HG02973 (cell line): ENCODE data around the gene TMEM245.

Experiments
- ATAC-seq: cut with Tn5 transposase; IDR thresholded peaks from one replicate; pipeline ENCODE4 v1.9.1; 2021; ENCODE audit warnings: moderate library complexity; ENCODE audit not compliant: unreplicated experiment

TMEM245 gene

DNA sequence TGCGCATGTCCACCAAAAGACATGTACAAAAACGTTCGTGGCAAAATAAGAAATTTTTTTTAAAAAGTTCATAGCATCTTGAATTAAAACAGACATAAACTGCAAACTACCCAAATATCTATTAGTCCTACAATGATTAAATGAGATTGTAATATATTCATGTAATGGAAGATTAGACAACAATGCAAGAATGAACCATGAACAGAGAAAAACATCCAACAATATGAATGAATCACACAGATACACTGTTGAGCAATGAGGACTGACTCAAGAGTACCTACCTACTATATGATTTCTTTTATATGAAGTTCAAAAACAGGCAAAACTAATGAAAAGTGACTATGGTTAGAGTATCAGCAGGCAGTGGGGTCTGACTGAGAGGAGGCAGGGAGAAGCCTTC lies 88.5 kb downstream of the TMEM245 start:
- no peak for ATAC-seq

DNA sequence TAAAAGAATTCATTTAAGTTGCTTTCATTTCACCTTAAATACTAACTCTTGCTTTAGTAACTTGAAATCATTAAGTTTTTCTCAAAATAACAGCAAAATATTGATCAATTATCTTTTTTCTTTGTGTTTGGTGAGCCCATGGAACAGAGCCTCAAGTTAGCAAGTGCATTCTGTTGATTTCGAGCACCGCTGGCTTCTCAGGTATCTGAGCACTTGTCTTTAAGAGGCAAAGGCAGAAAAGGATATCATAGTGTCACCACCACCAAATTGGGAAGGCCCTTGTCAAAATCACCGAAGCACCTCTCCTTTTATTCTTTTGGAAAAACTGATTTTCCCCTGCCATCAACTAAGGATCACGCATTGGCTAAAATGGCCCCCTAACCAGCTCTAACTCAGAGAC lies 89.3 kb downstream of the TMEM245 start:
- ATAC-seq: no peak

GRCh38 chr9:109028457-109028856 lies 91.3 kb downstream of the TMEM245 start:
- ATAC-seq: no peak

GRCh38 chr9:109027176-109027575 lies 92.6 kb downstream of the TMEM245 start:
- ATAC-seq: no peak

- ATAC-seq: no peak
Observed at GRCh38 chr9:109026306-109026705, 93.4 kb downstream of the TMEM245 start.

GRCh38 chr9:109022873-109023272 lies 96.9 kb downstream of the TMEM245 start:
- no peak for ATAC-seq

DNA sequence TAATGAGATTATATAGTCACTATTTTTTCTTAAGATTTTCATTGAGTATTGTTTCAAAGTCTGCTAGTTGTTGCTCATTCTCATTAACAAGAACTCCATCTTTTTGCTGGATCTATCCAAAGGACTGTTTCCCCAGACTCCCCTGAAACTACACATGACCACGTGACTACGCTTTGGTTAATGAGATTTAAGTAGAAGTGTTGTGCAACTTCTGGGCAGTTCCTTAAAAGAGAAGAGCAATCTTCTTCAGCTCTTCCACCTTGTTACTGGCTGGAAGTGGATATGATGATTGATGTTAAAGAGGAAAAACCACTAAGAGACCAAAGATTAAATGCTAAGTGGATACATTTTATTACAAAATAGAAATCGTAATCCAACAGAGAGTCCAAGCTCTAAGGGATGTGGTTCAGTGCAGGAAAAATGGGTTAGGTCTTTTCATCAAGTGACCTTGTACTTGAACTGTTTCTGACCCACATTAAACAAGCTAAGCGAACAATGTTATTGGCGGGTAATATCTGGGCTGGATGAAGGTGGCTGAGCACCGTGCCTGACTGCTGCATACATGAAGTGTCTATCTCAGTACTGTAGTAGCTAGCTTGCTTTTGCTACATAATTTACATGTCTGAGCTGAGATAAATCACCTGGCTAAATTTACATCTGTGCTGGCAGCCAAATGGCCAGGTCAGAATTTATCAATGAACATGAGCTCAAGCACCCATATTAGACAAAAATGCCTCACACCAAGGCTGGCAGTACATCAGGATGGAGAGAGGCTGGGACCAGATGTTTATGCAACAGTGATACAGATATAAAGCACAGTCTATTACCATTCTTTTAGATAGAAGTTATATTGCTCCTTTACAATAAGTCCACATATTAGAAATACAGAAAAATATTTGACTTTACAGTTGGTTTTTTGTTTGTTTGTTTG lies 98.9 kb downstream of the TMEM245 start:
- no peak for ATAC-seq

DNA sequence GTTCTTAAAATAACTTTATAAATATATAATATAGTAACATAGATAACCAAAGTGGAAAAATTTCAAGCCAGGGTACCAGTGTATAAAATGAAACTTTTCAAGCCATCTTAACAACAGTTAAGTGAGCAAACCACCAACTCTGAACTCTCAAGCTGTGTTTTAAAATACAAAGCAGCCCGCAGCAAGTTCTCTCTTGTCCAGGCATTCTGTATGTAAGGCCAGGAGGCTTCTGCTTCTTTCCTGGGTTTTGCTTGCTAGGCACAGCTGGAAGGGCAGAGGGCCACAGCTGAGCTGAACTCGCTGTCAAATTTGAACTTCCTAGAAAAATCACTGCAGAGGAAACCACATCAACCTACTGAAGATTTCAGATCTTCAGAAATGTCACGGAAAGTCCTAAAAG lies 99.6 kb downstream of the TMEM245 start:
- no peak for ATAC-seq

- no peak for ATAC-seq
Observed at GRCh38 chr9:109019420-109019819, 100.3 kb downstream of the TMEM245 start.

- peak; percentile 51 for ATAC-seq
Observed at GRCh38 chr9:109017493-109017892, 102.3 kb downstream of the TMEM245 start.

DNA sequence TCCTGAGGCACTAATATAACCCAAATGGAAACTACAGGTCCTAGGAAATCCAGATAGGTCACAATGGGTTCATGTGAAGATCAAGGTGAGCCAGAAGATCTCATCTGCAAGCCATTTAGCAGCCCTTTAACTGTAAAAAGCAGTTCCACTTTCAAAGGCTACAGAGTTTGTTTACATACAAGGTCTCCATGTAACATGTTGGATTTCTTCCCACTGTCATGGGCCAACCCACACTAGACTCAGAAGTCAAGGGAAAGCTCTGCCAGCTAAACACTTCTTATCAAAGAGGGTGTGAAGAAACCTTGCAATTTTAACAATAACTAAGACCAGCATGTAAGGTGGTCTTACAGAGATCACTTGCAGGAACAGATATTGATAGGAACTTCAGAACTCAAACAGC lies 102.7 kb downstream of the TMEM245 start:
- ATAC-seq: no peak

DNA sequence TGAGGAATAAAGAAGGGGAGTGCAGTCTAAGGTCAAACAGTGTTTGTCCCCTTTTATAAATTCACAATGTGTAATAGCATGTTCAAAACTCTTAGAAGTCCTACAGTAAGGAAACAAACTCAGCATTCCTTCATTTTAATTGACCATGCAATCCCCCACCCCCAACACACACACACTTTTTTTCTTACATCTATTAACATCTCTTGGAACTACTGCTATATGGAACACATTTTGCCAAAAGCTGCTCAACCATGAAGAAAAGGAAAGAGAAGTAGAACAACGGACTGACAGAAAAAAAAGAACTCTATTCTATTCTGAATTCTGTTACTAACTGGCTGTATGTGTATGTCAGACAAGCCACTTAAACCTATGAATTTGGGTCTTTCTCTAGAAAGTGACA lies 103.6 kb downstream of the TMEM245 start:
- ATAC-seq: no peak

DNA sequence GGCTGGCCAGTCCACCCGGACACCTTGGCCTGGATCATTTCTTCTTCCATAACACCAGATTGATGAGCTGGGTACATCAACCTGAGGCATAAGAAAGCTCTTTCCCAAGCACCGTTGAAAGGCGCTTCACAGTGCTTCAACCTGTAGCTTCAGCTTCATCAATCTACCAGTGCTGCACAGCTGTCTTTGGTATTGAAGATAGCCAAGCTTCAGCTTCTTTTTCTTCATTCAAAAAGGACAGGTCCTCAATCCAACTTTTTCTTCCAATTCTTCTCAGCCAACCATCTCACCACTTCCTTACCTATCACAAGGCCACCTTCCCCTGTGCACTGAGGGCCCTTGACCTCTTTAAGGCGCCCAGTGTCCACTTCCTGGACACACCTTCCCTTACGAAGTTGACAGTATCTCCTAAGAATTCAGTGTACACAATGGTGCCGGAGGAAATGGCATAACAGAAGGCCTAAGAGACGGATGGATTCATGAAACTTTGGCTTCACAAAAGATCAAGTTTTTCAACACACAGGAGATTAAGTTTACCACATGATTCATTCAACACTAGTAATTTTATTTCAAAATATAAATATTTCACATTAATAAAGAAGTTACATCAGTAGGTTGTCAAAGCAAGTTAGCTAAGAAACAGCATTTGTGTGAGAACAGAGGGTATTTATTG lies 105.0 kb downstream of the TMEM245 start:
- no peak for ATAC-seq

DNA sequence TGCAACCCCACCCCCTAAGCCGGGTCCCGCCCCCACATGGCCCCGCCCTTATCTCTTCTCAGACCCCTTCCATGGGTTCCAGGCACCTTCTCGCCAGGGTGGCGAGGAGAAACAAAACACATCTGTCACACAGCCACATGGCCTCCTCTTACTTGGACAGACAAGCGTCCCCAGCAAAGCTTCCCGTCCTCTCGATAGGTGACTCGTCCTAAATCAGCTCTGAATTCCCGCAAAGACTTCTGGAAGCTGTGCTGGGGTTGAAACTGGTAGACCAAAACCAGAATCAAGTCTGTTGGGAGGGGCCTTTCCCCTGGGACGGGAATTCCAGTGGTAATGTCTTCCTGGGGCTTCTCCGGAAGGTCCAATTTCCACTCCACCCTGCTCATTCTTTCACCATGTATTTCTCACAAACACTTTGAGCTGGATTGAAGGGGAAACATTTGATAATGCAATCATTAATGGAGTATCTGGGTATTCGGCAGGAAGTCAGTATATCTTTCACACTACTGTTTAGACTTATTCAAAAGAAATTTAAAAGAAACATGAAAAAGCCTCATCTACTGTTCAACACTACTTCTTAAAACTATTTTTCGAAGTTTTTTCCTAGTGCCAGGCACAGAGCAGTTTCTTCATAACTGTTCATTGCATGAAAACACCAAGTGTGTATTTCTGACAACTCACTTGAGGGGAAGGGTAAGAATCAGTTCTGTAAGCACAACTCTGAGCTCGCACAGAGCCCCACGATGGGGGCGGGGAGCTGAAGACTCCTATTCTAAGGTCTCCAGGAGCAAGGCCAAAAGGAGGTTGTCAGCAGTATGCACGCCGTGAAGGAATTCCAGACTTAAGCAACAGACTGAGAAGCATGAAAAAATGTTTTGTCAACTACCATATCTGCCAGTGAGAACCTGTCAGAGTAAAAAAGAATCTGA lies 105.8 kb downstream of the TMEM245 start:
- no peak for ATAC-seq

DNA sequence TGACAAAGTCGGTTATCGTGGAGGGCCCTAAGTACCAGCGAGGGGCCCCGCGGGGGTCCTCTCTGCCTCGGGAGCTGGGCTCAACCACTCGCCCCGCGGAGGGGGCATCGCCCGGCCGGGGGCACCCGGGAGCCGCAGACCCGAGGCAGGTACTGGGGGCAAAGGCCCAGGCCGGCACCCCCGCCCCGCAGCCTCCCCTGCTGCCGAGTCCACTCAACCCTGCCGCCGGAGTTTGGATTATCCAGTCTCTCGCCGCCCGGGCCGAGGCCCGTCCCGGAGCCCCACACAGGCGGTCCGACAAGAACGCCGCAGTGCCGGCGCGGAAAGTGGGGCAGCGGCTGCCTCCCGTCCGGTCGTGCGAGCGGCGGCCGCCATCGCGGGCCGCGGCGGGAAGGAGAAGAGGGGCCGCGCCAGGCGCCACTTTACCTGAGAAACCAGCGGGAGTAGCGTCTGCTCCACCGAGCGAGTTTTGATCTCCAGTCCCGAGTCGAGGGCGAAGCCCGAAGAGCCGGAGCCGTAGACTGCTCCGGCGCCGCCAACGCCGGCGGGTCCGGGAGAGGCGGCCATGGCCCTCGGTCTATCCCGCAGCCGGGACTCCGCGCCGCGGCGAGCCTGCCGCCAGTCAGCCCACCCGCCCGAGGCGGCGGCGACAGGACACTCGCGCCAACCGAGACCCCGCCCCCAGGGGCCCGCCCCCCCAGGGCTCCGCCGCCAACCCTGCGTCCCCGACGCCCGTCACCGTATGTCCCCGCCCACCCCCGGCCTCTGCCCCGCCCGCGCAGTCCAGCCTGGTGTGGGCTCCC lies 106.7 kb downstream of the TMEM245 start, which contains the start of gene CTNNAL1:
Gene CTNNAL1, minus strand, starts transcription at position 624 of the 803 bp plus-strand sequence. Its CDS starts 57 bp downstream, at position 567.
- peak; percentile 55 for ATAC-seq

GRCh38 chr9:109012009-109012875 lies 107.5 kb downstream of the TMEM245 start:
- ATAC-seq: peak; percentile 37

GRCh38 chr9:109011231-109011671 lies 108.5 kb downstream of the TMEM245 start:
- ATAC-seq: no peak

GRCh38 chr9:109010746-109011145 lies 109.0 kb downstream of the TMEM245 start:
- ATAC-seq: peak; percentile 47

DNA sequence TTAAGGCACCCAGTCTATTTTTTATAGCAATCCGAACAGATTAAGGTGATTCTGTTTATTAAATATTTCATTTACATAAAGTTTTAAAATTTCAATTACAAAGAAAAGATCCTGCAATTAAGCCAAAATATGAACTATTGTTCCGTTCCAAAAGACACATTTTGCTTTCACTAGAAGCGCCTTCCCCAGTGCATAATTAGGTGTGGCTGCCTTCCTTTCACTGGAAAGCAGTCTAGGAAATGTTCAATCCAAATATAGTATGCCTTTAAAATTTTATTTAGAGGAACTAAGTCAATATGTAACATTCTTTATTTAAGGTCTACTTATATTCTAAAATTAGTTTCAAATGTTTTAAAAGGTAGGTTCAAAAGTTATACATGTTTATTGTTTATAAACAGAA lies 114.1 kb downstream of the TMEM245 start:
- ATAC-seq: no peak
